ENCODE measurements around the gene PFDN5.

GRCh38 chr12:53279888-53280498 lies 15.3 kb upstream of the PFDN5 start:
- TF ChIP-seq CTCF (IDR thresholded peaks at IDR 0.05; ENCODE audit: insufficient read depth, low read length), result no peak
- TF ChIP-seq POLR2AphosphoS5 (IDR thresholded peaks at IDR 0.05; ENCODE audit: low read depth), result no peak
- no peak for TF ChIP-seq GABPA (IDR thresholded peaks at IDR 0.05; ENCODE audit: low read depth)

Data from HL-60 (cell line).